Lung microvascular endothelial cell (primary cell): ENCODE results near the gene CNPPD1. TPM values are rescaled to one million over a fixed set of nuclear protein-coding genes. Genes with fewer than 3 reads are reported as not detected.

Source experiments
- DNase-seq, 2 donors: peaks; one replicate each; pipeline versions ENCODE4 v3.0.0 to v3.0.0-alpha.2; 2010; ENCODE audit warnings: low read depth in 2 of 2
- total RNA-seq: library from RNA; depleted of rRNA; stranded (reverse); fragments of >200 nt; gene quantifications from 2 replicates; pipeline ENCODE4 v1.2.1, GENCODE V29; 2014

The CNPPD1 gene
- total RNA-seq, 1 donor from 2014 or later, result 26.4 TPM

DNA sequence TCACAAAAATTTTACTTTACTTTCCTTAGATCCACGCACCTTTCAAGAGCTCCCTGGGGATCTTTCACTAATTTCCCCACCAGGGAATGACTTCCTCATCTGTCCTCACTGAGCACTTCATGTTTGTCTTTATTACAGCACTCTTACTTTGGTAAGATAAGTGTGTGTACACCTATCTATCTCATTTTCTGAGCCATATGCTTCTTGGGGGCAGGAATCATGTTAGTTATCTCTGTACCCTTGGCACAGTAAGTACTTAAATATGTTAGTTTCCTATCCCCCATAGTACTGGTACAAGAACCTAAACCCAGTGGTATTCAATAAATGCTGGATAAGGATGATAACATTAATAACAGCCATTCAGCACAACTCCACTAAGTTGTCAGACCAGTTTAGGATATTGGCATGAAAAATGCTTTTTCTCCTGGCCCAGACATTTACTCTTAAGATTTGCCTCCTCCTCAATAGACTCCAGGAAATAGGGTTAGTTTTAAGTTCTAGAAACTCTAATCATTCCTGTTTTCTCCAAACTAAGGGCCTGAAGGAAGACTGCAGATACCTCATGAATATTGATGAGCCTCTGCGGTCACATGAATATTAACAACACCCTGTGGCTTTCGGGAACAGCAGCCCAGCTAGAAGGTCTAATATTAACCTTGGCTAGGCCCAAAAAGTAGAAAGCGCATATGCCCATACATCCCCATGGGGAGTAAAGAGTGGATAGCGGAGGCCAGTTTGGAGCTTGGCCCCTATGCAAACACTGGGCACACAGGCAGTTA lies 54.3 kb downstream of the CNPPD1 start:
- DNase-seq, result no peak

Other genes with a start within 250 kb of the CNPPD1 start
- gene CDK5R2, start 217.3 kb downstream of the CNPPD1 start, total RNA-seq, result not detected in 2 replicates
- gene FEV, start 191.7 kb downstream of the CNPPD1 start, total RNA-seq, result not detected in 2 replicates
- gene CRYBA2, start 183.5 kb downstream of the CNPPD1 start, total RNA-seq, result not detected in 2 replicates
- not detected in 2 replicates for gene CFAP65, start 135.4 kb downstream of the CNPPD1 start, total RNA-seq
- gene IHH, start 116.0 kb downstream of the CNPPD1 start, total RNA-seq, result not detected in 2 replicates
- 12.6 and 13.1 TPM in 2 replicates for gene NHEJ1, start 16.1 kb downstream of the CNPPD1 start, total RNA-seq
- 0.44 and 2.0 TPM in 2 replicates for gene SLC23A3, start 6.9 kb downstream of the CNPPD1 start, total RNA-seq
- 41.2 and 57.7 TPM in 2 replicates for gene RETREG2, start 1.4 kb upstream of the CNPPD1 start, total RNA-seq
- 15.9 and 25.2 TPM in 2 replicates for gene ZFAND2B, start 29.9 kb upstream of the CNPPD1 start, total RNA-seq
- 19.4 and 39.1 TPM in 2 replicates for gene ABCB6, start 42.0 kb upstream of the CNPPD1 start, total RNA-seq
- gene ATG9A, start 52.7 kb upstream of the CNPPD1 start, total RNA-seq, result 29.4 and 43.3 TPM in 2 replicates
- 12.4 and 21.2 TPM in 2 replicates for gene ANKZF1, start 52.9 kb upstream of the CNPPD1 start, total RNA-seq
- 2.8 and 4.4 TPM in 2 replicates for gene GLB1L, start 68.5 kb upstream of the CNPPD1 start, total RNA-seq
- 11.3 and 13.9 TPM in 2 replicates for gene STK16, start 68.6 kb upstream of the CNPPD1 start, total RNA-seq
- not detected in 2 replicates for gene TUBA4B, start 76.3 kb upstream of the CNPPD1 start, total RNA-seq
- gene TUBA4A, start 77.0 kb upstream of the CNPPD1 start, total RNA-seq, result 9.5 and 12.9 TPM in 2 replicates
- gene DNAJB2, start 102.4 kb upstream of the CNPPD1 start, total RNA-seq, result 15.0 and 28.0 TPM in 2 replicates
- not detected in 2 replicates for gene PTPRN, start 132.5 kb upstream of the CNPPD1 start, total RNA-seq
- gene RESP18, start 155.8 kb upstream of the CNPPD1 start, total RNA-seq, result not detected in 2 replicates
- 38.4 and 52.2 TPM in 2 replicates for gene DNPEP, start 211.0 kb upstream of the CNPPD1 start, total RNA-seq
- gene DES, start 241.5 kb upstream of the CNPPD1 start, total RNA-seq, result 0.20 TPM in 1 of 2 replicates, not detected in the other